CD4-positive, alpha-beta T cell treated with Interleukin-6 for 4 hours (primary cell): ENCODE measurements around the gene AGTR2.
"Not testable (repeated sequence)": the region's sequence is repeated elsewhere in the genome, so short reads cannot be mapped to it uniquely, and the experiment has no call there.

Experiments
- DNase-seq: peaks from one replicate; pipeline ENCODE4 v3.0.0-alpha.2; 2020; ENCODE audit warnings: mixed read lengths

The AGTR2 gene

GRCh38 chrX:116170511-116170910 lies at the start of gene AGTR2:
AGTR2 (plus strand) TSS chrX:116170744; CDS start chrX:116172281, 1,537 bp downstream.
- no peak for DNase-seq

- no peak for DNase-seq
Observed at GRCh38 chrX:116135277-116135676, 35.3 kb upstream of the AGTR2 start.

- not testable (repeated sequence) for DNase-seq
Observed at GRCh38 chrX:116141270-116141669, 29.3 kb upstream of the AGTR2 start.

GRCh38 chrX:116142976-116143375 lies 27.6 kb upstream of the AGTR2 start:
- no peak for DNase-seq

- DNase-seq, result no peak
Observed at GRCh38 chrX:116172976-116173375, 2.4 kb downstream of the AGTR2 start.

GRCh38 chrX:116181300-116181699 lies 10.8 kb downstream of the AGTR2 start:
- no peak for DNase-seq

GRCh38 chrX:116185163-116185562 lies 14.6 kb downstream of the AGTR2 start:
- DNase-seq, result no peak

GRCh38 chrX:116194649-116195048 lies 24.1 kb downstream of the AGTR2 start:
- DNase-seq, result no peak

GRCh38 chrX:116198235-116198634 lies 27.7 kb downstream of the AGTR2 start:
- DNase-seq, result no peak

- DNase-seq, result no peak
Observed at GRCh38 chrX:116198810-116199209, 28.3 kb downstream of the AGTR2 start.

GRCh38 chrX:116204932-116205331 lies 34.4 kb downstream of the AGTR2 start:
- no peak for DNase-seq

- no peak for DNase-seq
Observed at GRCh38 chrX:116213262-116213661, 42.7 kb downstream of the AGTR2 start.

- not testable (repeated sequence) for DNase-seq
Observed at GRCh38 chrX:116217080-116217479, 46.5 kb downstream of the AGTR2 start.
